Gastrocnemius medialis (tissue), 4 donors: ENCODE data around the gene TSNAX. TPM values are rescaled to one million over a fixed set of nuclear protein-coding genes. Genes with fewer than 3 reads are reported as not detected.

Experiments
- ATAC-seq, 2 donors: fragments of 150-250 bp; one replicate each; pipeline ENCODE4 v1.9.1; 2016
- DNase-seq, 2 donors: peaks; one replicate each; pipeline ENCODE4 v3.0.0-alpha.2; 2019
- H3K27ac ChIP-seq, 4 donors: fragments of 200-600 bp; sonication (generic); 1 replicate in 1 of 4; 2 replicates in 3 of 4; pipeline ENCODE4 v1.5.1; 2016 to 2018; ENCODE audit warnings: mild to moderate bottlenecking in 2 of 4, moderate library complexity in 1 of 4
- H3K27me3 ChIP-seq, 3 donors: fragments of 200-600 bp; sonication (generic) in 2 of 3; 1 replicate in 1 of 3; 2 replicates in 2 of 3; pipeline versions ENCODE4 v1.5.1 to v1.6.0; 2016 to 2019; ENCODE audit warnings: mild to moderate bottlenecking in 1 of 3, moderate library complexity in 1 of 3
- H3K36me3 ChIP-seq, 2 donors: fragments of 200-600 bp; sonication (generic) in 1 of 2; one replicate each; pipeline ENCODE4 v1.5.1; 2017 to 2018
- H3K4me1 ChIP-seq, 2 donors: fragments of 200-600 bp; sonication (generic) in 1 of 2; one replicate each; pipeline ENCODE4 v1.5.1; 2016 to 2017; ENCODE audit warnings: mild to moderate bottlenecking in 2 of 2
- H3K4me3 ChIP-seq, 4 donors: fragments of 200-600 bp; sonication (generic) in 3 of 4; 1 replicate in 1 of 4; 2 replicates in 3 of 4; pipeline ENCODE4 v1.5.1; 2016 to 2019; ENCODE audit warnings: mild to moderate bottlenecking in 2 of 4
- H3K9me3 ChIP-seq, 3 donors: fragments of 200-600 bp; sonication (generic) in 2 of 3; 1 replicate in 1 of 3; 2 replicates in 2 of 3; pipeline ENCODE4 v1.5.1; 2016 to 2019
- POLR2A ChIP-seq, 2 donors: fragments of 450-650 bp; IDR thresholded peaks; one replicate each; pipeline ENCODE4 v1.6.1; 2017; ENCODE audit warnings: antibody characterized with exemption in 2 of 2, mild to moderate bottlenecking in 2 of 2, moderate library complexity in 2 of 2
- in situ Hi-C, 4 donors: fragments of 200-750 bp; cut with MboI; loops; one replicate each; pipeline versions ENCODE4 v1.15.0 to v1.8.0; 2017; ENCODE audit warnings: low sequenced_read_pairs in 4 of 4
- intact Hi-C: fragments of 100-400 bp; cut with DNase I; formaldehyde crosslinking; loops from one replicate; pipeline ENCODE4 v1.15.1; 2023; ENCODE audit warnings: low total_unique reads
- total RNA-seq, 4 donors: library from RNA; depleted of rRNA; stranded (reverse); fragments of >200 nt; gene quantifications; one replicate each; pipeline versions ENCODE4 v1.1.0 to v1.2.3, GENCODE V29; 2016
- TF ChIP-seq, protein P1 (sequence below), 5 experiments: fragments of 450-650 bp in 3 of 5; fragments of 200-600 bp in 2 of 5; sonication (generic) in 2 of 5; IDR thresholded peaks in 4 of 5; conservative IDR thresholded peaks in 1 of 5; 1 replicate in 4 of 5; 2 replicates in 1 of 5; pipeline ENCODE4 v1.5.1; 2016 to 2019; ENCODE audit warnings: antibody characterized with exemption in 5 of 5, mild to moderate bottlenecking in 3 of 5, moderate library complexity in 3 of 5

The TSNAX gene
- total RNA-seq, 4 donors from 2014 or later, result 47.8 to 84.2 (median 77.8) TPM

DNA sequence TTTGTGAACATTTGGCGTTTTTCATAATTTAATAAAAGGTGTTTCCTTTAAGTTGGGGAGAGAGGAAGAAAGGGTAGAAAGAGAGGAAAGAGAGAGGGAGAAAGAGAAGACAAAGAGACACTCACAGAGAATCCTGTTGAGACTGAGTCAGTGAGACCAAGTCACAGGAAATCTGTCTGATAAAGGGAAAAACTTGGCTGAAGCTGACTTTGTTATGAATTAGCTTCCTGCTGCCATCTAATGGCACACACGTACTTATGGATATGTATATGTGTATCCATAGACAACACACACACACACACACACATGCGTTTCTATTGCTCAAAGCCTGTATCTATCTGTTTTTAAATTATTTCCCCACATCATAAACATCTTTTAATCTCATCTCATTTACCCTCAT, 55.6 kb downstream of the TSNAX start:
- intact Hi-C loops (loop anchor here (5.0 kb wide), 1 partner anchor 47 kb away; no protein-coding TSS in a partner anchor), in situ Hi-C loops (no loop called here)
- no peaks in the 10 kb centered on the region for H3K27me3 ChIP-seq
- H3K4me1 ChIP-seq, result no peaks in the 10 kb centered on the region
- peak overlapping the region in 1 of 4 donors; percentile 1 for H3K27ac ChIP-seq
- no peak overlapping the region for H3K4me3 ChIP-seq
- ATAC-seq (peak; percentile 45 to 50), DNase-seq (no peak)
- no peaks in the 10 kb centered on the region for H3K36me3 ChIP-seq
- no peaks in the 10 kb centered on the region for H3K9me3 ChIP-seq
- TF ChIP-seq, protein P1, sequence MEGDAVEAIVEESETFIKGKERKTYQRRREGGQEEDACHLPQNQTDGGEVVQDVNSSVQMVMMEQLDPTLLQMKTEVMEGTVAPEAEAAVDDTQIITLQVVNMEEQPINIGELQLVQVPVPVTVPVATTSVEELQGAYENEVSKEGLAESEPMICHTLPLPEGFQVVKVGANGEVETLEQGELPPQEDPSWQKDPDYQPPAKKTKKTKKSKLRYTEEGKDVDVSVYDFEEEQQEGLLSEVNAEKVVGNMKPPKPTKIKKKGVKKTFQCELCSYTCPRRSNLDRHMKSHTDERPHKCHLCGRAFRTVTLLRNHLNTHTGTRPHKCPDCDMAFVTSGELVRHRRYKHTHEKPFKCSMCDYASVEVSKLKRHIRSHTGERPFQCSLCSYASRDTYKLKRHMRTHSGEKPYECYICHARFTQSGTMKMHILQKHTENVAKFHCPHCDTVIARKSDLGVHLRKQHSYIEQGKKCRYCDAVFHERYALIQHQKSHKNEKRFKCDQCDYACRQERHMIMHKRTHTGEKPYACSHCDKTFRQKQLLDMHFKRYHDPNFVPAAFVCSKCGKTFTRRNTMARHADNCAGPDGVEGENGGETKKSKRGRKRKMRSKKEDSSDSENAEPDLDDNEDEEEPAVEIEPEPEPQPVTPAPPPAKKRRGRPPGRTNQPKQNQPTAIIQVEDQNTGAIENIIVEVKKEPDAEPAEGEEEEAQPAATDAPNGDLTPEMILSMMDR (IDR thresholded peaks at IDR 0.05 in 4 of 5, conservative IDR thresholded peaks at IDR 0.05 in 1 of 5), result no peak
- no peak for TF ChIP-seq POLR2A (IDR thresholded peaks at IDR 0.05)

DNA sequence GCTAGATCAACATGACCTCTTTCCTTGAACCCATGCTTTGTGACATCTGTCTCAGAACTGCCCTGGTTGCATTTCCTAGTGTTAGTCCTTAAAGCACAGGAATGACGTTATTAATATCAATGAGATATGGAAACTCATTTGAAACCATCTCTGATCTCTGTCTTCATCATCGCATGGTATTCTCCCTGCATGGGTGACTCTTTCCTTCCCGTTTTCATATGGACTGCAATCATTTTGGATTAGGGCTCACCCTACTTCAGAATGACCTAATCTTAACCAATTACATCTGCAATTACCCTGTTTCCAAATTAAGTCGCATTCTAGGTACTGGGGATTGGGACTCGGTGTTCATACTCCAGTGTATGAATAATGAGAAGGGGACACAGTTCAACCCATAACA, 56.5 kb downstream of the TSNAX start:
- ATAC-seq, result no peak
- Histone ChIP-seq H3K27ac (no peak overlapping the region), H3K36me3 (no peaks in the 10 kb centered on the region), H3K4me1 (no peaks in the 10 kb centered on the region), H3K4me3 (no peak overlapping the region), H3K9me3 (no peaks in the 10 kb centered on the region), H3K27me3 (no peaks in the 10 kb centered on the region)
- intact Hi-C loops (loop anchor here (5.0 kb wide), 1 partner anchor 48 kb away; no protein-coding TSS in a partner anchor), in situ Hi-C loops (loop anchor here in 2 of 4 donors (5.0 kb wide), 2 partner anchors 223 to 233 kb away; no protein-coding TSS in a partner anchor)
- DNase-seq, result no peak
- TF ChIP-seq, protein P1 (IDR thresholded peaks at IDR 0.05 in 4 of 5, conservative IDR thresholded peaks at IDR 0.05 in 1 of 5), result no peak
- no peak for TF ChIP-seq POLR2A (IDR thresholded peaks at IDR 0.05)

DNA sequence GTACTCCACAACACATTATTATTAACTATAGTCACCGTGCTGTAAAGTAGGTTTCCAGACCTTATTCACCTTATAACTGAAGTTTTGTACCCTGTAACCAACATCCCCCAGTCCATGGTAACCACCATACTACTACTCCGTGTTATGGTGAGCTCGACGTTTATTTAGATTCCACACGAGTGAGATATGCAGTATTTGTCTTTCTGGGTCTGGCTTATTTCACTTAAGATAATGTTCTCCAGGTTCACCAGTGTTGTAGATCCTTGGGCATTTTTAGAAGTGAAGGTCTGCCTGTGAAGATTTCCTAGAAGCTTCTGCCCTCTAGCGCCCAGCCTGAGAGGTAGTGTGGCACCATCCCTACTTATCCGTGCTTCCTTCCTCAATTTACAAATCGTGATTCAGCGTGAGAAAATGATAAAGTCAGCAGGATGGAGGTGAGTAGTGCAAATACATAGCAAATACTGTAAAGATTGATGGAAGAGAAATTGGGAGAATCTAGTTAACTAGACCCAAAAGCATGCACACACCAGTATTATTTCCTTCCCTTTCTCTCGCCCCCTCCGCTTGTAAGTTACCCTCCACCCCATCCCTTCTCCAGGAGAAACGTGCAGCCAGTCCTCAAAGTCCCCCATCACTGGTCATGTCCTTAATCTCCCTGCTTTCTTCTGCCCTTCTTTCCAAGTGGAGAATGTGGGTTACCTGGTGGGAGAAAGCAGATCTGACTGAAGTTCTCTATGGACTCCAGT, 62.2 kb downstream of the TSNAX start:
- intact Hi-C loops, result loop anchor here (1.0 to 5.0 kb wide), 4 partner anchors 168 to 348 kb away; partner anchors contain the start of genes EGLN1, EXOC8, GNPAT and SPRTN
- H3K4me1 ChIP-seq, result peaks cover 3 to 12% of the 10 kb centered on the region in 2 donors
- no peaks in the 10 kb centered on the region for H3K36me3 ChIP-seq
- in situ Hi-C loops, result no loop called here
- H3K27ac ChIP-seq, result peak overlapping the region in 3 of 4 donors; percentile 20 to 42 (median 36)
- TF ChIP-seq, protein P1 (IDR thresholded peaks at IDR 0.05 in 4 of 5, conservative IDR thresholded peaks at IDR 0.05 in 1 of 5), result peak; percentile 61 to 76 (median 72)
- no peak for TF ChIP-seq POLR2A (IDR thresholded peaks at IDR 0.05)
- no peak overlapping the region for H3K4me3 ChIP-seq
- H3K27me3 ChIP-seq, result no peaks in the 10 kb centered on the region
- DNase-seq, result peak in 1 of 2 donors; percentile 32
- peak; percentile 82 to 92 for ATAC-seq
- H3K9me3 ChIP-seq, result no peaks in the 10 kb centered on the region

DNA sequence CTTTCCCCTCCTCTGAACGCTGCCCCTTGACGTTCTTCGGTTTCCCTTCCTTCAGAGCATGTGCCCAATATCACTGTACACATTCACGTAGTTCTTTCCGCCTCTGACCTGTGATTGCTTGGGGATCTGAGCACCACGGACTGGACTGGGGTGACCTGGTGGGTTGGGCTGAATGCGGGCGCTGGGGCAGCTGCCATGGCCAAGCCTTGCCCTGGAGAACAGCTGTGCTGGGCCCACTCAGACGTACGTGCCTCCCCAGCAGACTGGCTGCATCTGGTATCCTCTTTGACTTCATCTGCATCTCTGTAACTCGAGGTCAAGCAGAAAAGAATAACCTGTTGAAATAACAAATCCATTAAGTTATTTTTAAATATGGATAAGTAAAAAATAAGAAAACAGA, 63.0 kb downstream of the TSNAX start:
- DNase-seq (no peak), ATAC-seq (peak in 1 of 2 donors; percentile 14)
- Histone ChIP-seq H3K36me3 (no peaks in the 10 kb centered on the region), H3K4me1 (peaks cover 3 to 12% of the 10 kb centered on the region in 2 donors), H3K27me3 (no peaks in the 10 kb centered on the region), H3K9me3 (no peaks in the 10 kb centered on the region), H3K27ac (peak overlapping the region in 3 of 4 donors; percentile 12 to 42 (median 36)), H3K4me3 (no peak overlapping the region)
- in situ Hi-C loops, result no loop called here
- TF ChIP-seq, protein P1 (IDR thresholded peaks at IDR 0.05 in 4 of 5, conservative IDR thresholded peaks at IDR 0.05 in 1 of 5), result no peak
- TF ChIP-seq POLR2A (IDR thresholded peaks at IDR 0.05), result no peak
- intact Hi-C loops, result loop anchor here (2.0 to 5.0 kb wide), 3 partner anchors 169 to 349 kb away; partner anchors contain the start of genes EGLN1, EXOC8, GNPAT and SPRTN
